IMR-90 (cell line): Measurements from ENCODE around the gene ENDOG. TPM values are rescaled to one million over a fixed set of nuclear protein-coding genes. Genes with fewer than 3 reads are reported as not detected.

Source experiments
- ATAC-seq: fragments of 200-7000 bp; cut with Tn5 transposase; 2 replicates; pipeline ENCODE4 v1.9.1; 2020; ENCODE audit warnings: low read depth, mild to moderate bottlenecking, moderate library complexity
- BruUV-seq: library from RNA; stranded (reverse); fragments of 400-500 nt; replicated peaks from 2 replicates; lab custom pipeline; 2021; lab: Mats Ljungman, UMichigan
- CTCF ChIA-PET: fragments of 300-600 bp; formaldehyde crosslinking; extraction: SDS; loops from one replicate; lab custom pipeline; 2021; ENCODE audit warnings: antibody characterized with exemption; lab: Yijun Ruan, JAX
- POLR2A ChIA-PET: fragments of 300-600 bp; sonication (Branson Sonifier 250); formaldehyde crosslinking; loops from one replicate; lab custom pipeline; 2022; ENCODE audit warnings: antibody characterized with exemption; ENCODE audit not compliant: unreplicated experiment; lab: Charles Lee
- DNase-seq: peaks from one replicate; pipeline ENCODE4 v3.0.0; 2013
- H2AFZ ChIP-seq: replicated peaks from 2 replicates; pipeline ENCODE3; 2013; ENCODE audit warnings: low read length, mild to moderate bottlenecking; ENCODE audit not compliant: poor library complexity
- H2AK5ac ChIP-seq: 2 replicates; pipeline ENCODE4 v1.6.1; 2013; ENCODE audit warnings: low read depth, low read length, inconsistent platforms
- H2AK9ac ChIP-seq: replicated peaks from 2 replicates; pipeline ENCODE3; 2013; ENCODE audit warnings: mild to moderate bottlenecking, low read depth, low read length, moderate library complexity; ENCODE audit not compliant: poor library complexity
- H2BK120ac ChIP-seq: 2 replicates; pipeline ENCODE4 v1.6.1; 2013; ENCODE audit warnings: low read depth, low read length, inconsistent platforms
- H2BK15ac ChIP-seq: 3 replicates; pipeline ENCODE4 v1.6.1; 2013; ENCODE audit warnings: low read depth, low read length, inconsistent platforms
- H2BK20ac ChIP-seq: 2 replicates; pipeline ENCODE4 v1.6.1; 2013; ENCODE audit warnings: low read depth, mild to moderate bottlenecking, inconsistent platforms, low read length, moderate library complexity
- H2BK5ac ChIP-seq: 2 replicates; pipeline ENCODE4 v1.6.1; 2013; ENCODE audit warnings: mild to moderate bottlenecking, low read depth, low read length, inconsistent platforms; ENCODE audit not compliant: poor library complexity, severe bottlenecking
- H3K14ac ChIP-seq: replicated peaks from 2 replicates; pipeline ENCODE4 v1.6.1; 2013; ENCODE audit warnings: low read depth, low read length, inconsistent platforms
- H3K18ac ChIP-seq: 2 replicates; pipeline ENCODE4 v1.6.1; 2013; ENCODE audit warnings: low read depth, low read length, control low read depth
- H3K23ac ChIP-seq: 2 replicates; pipeline ENCODE4 v1.6.1; 2013; ENCODE audit warnings: low read depth, low read length, inconsistent platforms
- H3K27ac ChIP-seq: 2 replicates; pipeline ENCODE4 v1.5.1; 2013; ENCODE audit warnings: mild to moderate bottlenecking, control low read depth, low read length; ENCODE audit not compliant: insufficient read depth
- H3K27me3 ChIP-seq: 2 replicates; pipeline ENCODE4 v1.6.1; 2013; ENCODE audit warnings: low read length; ENCODE audit not compliant: control insufficient read depth, insufficient read depth
- H3K36me3 ChIP-seq: 2 replicates; pipeline ENCODE4 v1.6.1; 2013; ENCODE audit warnings: low read length, mixed read lengths; ENCODE audit not compliant: control insufficient read depth, insufficient read depth
- H3K4ac ChIP-seq: 2 replicates; pipeline ENCODE4 v1.6.1; 2013; ENCODE audit warnings: low read depth, low read length, inconsistent platforms
- H3K4me1 ChIP-seq: 2 replicates; pipeline ENCODE4 v1.6.1; 2013; ENCODE audit warnings: low read length, mixed read lengths; ENCODE audit not compliant: control insufficient read depth, insufficient read depth
- H3K4me2 ChIP-seq: 2 replicates; pipeline ENCODE4 v1.6.1; 2013; ENCODE audit warnings: low read depth, mild to moderate bottlenecking, control low read depth, low read length, moderate library complexity
- H3K4me3 ChIP-seq: 2 replicates; pipeline ENCODE4 v1.5.1; 2013; ENCODE audit warnings: low read depth, mild to moderate bottlenecking, control low read depth, low read length, moderate library complexity; ENCODE audit not compliant: insufficient read depth
- H3K56ac ChIP-seq: 2 replicates; pipeline ENCODE4 v1.6.1; 2013; ENCODE audit warnings: low read length, inconsistent platforms; ENCODE audit not compliant: insufficient read depth; ENCODE audit errors: extremely low read depth
- H3K79me1 ChIP-seq, 2 experiments: 2 replicates each; pipeline ENCODE4 v1.6.1; 2013; ENCODE audit warnings: low read length in 2 of 2, inconsistent platforms in 1 of 2, low read depth in 1 of 2
- H3K9ac ChIP-seq: 2 replicates; pipeline ENCODE4 v1.6.1; 2013; ENCODE audit warnings: low read depth, low read length, control low read depth
- H3K9me1 ChIP-seq: 2 replicates; pipeline ENCODE4 v1.6.1; 2013; ENCODE audit warnings: low read length, inconsistent platforms; ENCODE audit not compliant: insufficient read depth
- H3K9me3 ChIP-seq: 2 replicates; pipeline ENCODE4 v1.6.1; 2013; ENCODE audit warnings: low read length; ENCODE audit not compliant: control insufficient read depth, insufficient read depth
- H4K20me1 ChIP-seq: 2 replicates; pipeline ENCODE4 v1.6.1; 2013; ENCODE audit warnings: low read length, inconsistent platforms; ENCODE audit not compliant: insufficient read depth
- H4K5ac ChIP-seq: 2 replicates; pipeline ENCODE4 v1.6.1; 2013; ENCODE audit warnings: mild to moderate bottlenecking, low read depth, low read length, control low read depth
- H4K8ac ChIP-seq, 2 experiments: 2 replicates each; pipeline ENCODE4 v1.6.1; 2013; ENCODE audit warnings: low read depth in 2 of 2, low read length in 2 of 2, control low read depth in 1 of 2, inconsistent platforms in 1 of 2
- H4K91ac ChIP-seq: 2 replicates; pipeline ENCODE4 v1.6.1; 2013; ENCODE audit warnings: low read depth, low read length, inconsistent platforms; ENCODE audit not compliant: insufficient read depth
- BHLHE40 ChIP-seq: fragments of 150-350 bp; IDR thresholded peaks from 2 replicates; pipeline ENCODE4 v1.6.1; 2016; ENCODE audit warnings: mild to moderate bottlenecking, low read depth, low read length
- CEBPB ChIP-seq: IDR thresholded peaks from 2 replicates; pipeline ENCODE4 v1.6.1; 2012; ENCODE audit warnings: low read depth, low read length, improper control_type of control experiment
- CHD1 ChIP-seq: IDR thresholded peaks from 2 replicates; pipeline ENCODE4 v1.6.1; 2012; ENCODE audit warnings: low read depth, low read length, improper control_type of control experiment
- CTCF ChIP-seq: conservative IDR thresholded peaks from 2 replicates; pipeline ENCODE4 v1.5.1; 2012; ENCODE audit warnings: mild to moderate bottlenecking, low read depth, low read length, improper control_type of control experiment
- ELK1 ChIP-seq: fragments of 150-350 bp; IDR thresholded peaks from 2 replicates; pipeline ENCODE4 v1.6.1; 2016; ENCODE audit warnings: low read depth, mild to moderate bottlenecking, low read length, moderate library complexity, borderline replicate concordance
- FOS ChIP-seq: fragments of 150-350 bp; IDR thresholded peaks from 2 replicates; pipeline ENCODE4 v1.6.1; 2016; ENCODE audit warnings: low read depth, low read length
- MAFK ChIP-seq: IDR thresholded peaks from 2 replicates; pipeline ENCODE4 v1.6.1; 2012; ENCODE audit warnings: low read depth, low read length, improper control_type of control experiment
- MAZ ChIP-seq: IDR thresholded peaks from 2 replicates; pipeline ENCODE4 v1.6.1; 2012; ENCODE audit warnings: low read depth, mild to moderate bottlenecking, low read length, improper control_type of control experiment, moderate library complexity, borderline replicate concordance
- MXI1 ChIP-seq: IDR thresholded peaks from 2 replicates; pipeline ENCODE4 v1.6.1; 2012; ENCODE audit warnings: low read depth, mild to moderate bottlenecking, low read length, moderate library complexity, borderline replicate concordance
- NFE2L2 ChIP-seq: fragments of 150-350 bp; IDR thresholded peaks from 2 replicates; pipeline ENCODE4 v1.6.1; 2016; ENCODE audit warnings: low read depth, mild to moderate bottlenecking, low read length
- POLR2A ChIP-seq: IDR thresholded peaks from 2 replicates; pipeline ENCODE4 v1.6.1; 2012; ENCODE audit warnings: mild to moderate bottlenecking, low read depth, low read length
- RAD21 ChIP-seq: IDR thresholded peaks from 2 replicates; pipeline ENCODE4 v1.6.1; 2012; ENCODE audit warnings: low read length, improper control_type of control experiment
- RCOR1 ChIP-seq: IDR thresholded peaks from 2 replicates; pipeline ENCODE4 v1.6.1; 2012; ENCODE audit warnings: mild to moderate bottlenecking, low read length, improper control_type of control experiment; ENCODE audit not compliant: insufficient replicate concordance
- RFX5 ChIP-seq: IDR thresholded peaks from 2 replicates; pipeline ENCODE4 v1.8.0; 2012; ENCODE audit warnings: low read depth, mild to moderate bottlenecking, low read length, moderate library complexity
- SMC3 ChIP-seq: fragments of 150-350 bp; IDR thresholded peaks from 2 replicates; pipeline ENCODE4 v1.6.1; 2016; ENCODE audit warnings: low read depth, mild to moderate bottlenecking, antibody characterized with exemption, low read length, moderate library complexity
- USF2 ChIP-seq: fragments of 150-350 bp; IDR thresholded peaks from 2 replicates; pipeline ENCODE4 v1.6.1; 2017; ENCODE audit warnings: mild to moderate bottlenecking, antibody characterized with exemption, low read length, low read depth
- WGBS, 2 experiments: methylation state at CpG; one replicate each; pipeline versions ENCODE4 v1.1.5 to v1.1.7; 2013; ENCODE audit warnings: missing lambda C conversion rate in 2 of 2; ENCODE audit not compliant: insufficient read length in 1 of 2; ENCODE audit errors: extremely low coverage in 2 of 2; 5-methylcytosine and 5-hydroxymethylcytosine counted together
- dilution Hi-C: fragments of 300-500 bp; cut with HindIII; formaldehyde crosslinking; loops from one replicate; pipeline ENCODE4 v1.14.3; 2018; ENCODE audit warnings: low sequenced_read_pairs; ENCODE audit not compliant: unreplicated experiment
- in situ Hi-C: fragments of 300-500 bp; cut with MboI; formaldehyde crosslinking; loops from 3 replicates; pipeline ENCODE4 v1.14.3; 2019; ENCODE audit warnings: low sequenced_read_pairs, inconsistent platforms, mixed read lengths
- intact Hi-C: fragments of 100-400 bp; cut with micrococcal nuclease; formaldehyde crosslinking; loops from 2 replicates; pipeline ENCODE4 v1.10.0; 2022
- polyA plus RNA-seq, 3 experiments: library from polyadenylated mRNA; depleted of rRNA; stranded (reverse); fragments of >200 nt; gene quantifications; 2 replicates each; pipeline ENCODE4 v1.2.3, GENCODE V29; 2012; ENCODE audit warnings: low replicate concordance in 1 of 3
- total RNA-seq: library from RNA; depleted of rRNA; stranded (reverse); fragments of >200 nt; gene quantifications from 2 replicates; pipeline ENCODE4 v1.2.3, GENCODE V29; 2012

Gene ENDOG
- total and polyA plus RNA-seq, 2 of the 4 experiments (the other 2 are of a cell fraction): 9.9 to 16.2 TPM

GRCh38 chr9:128862401-128862851, 44.1 kb downstream of the ENDOG start:
- WGBS, 2 experiments: 65% methylated on average over 2 of the region's 6 CpGs; no CpG with 5 or more reads in 1 of the 2 experiments
- H4K91ac ChIP-seq: no peak overlapping the region
- ATAC-seq (no peak), DNase-seq (no peak)
- H3K4me1 ChIP-seq: no peaks in the 10 kb centered on the region
- no peak overlapping the region for H3K56ac ChIP-seq
- no peak overlapping the region for H3K4me3 ChIP-seq
- no TSS peak for BruUV-seq
- 0 out of 2 replicates have a peak, but pooled peaks cover 3% of the 10 kb centered on the region for H3K9me1 ChIP-seq
- H3K18ac ChIP-seq: no peak overlapping the region
- no peak for TF ChIP-seq MAZ
- TF ChIP-seq CHD1: no peak
- TF ChIP-seq NFE2L2: no peak
- no peak for TF ChIP-seq ELK1
- no peak for TF ChIP-seq POLR2A
- TF ChIP-seq FOS: no peak
- TF ChIP-seq BHLHE40: no peak
- TF ChIP-seq SMC3: no peak
- TF ChIP-seq USF2: no peak
- TF ChIP-seq CTCF: no peak
- no peak for TF ChIP-seq CEBPB
- TF ChIP-seq RCOR1: no peak
- no peak for TF ChIP-seq RAD21
- no peak for TF ChIP-seq MXI1
- TF ChIP-seq RFX5: no peak
- TF ChIP-seq MAFK: no peak
- H3K9ac ChIP-seq: no peak overlapping the region
- H4K8ac ChIP-seq: no peak overlapping the region
- H3K4ac ChIP-seq: no peak overlapping the region
- no peak overlapping the region for H2AK9ac ChIP-seq
- no peak overlapping the region for H2BK120ac ChIP-seq
- intact Hi-C loops (loop anchor here (5.0 kb wide), 1 partner anchor 85 kb away; the partner anchor contains the start of genes DOLK and NUP188), in situ Hi-C loops (no loop called here), dilution Hi-C loops (no loop called here)
- peaks cover 11 to 35% of the 10 kb centered on the region in 2 experiments; a peak in 3 of 4 replicates for H3K79me1 ChIP-seq
- no peak overlapping the region for H3K27ac ChIP-seq
- no peak overlapping the region for H2AK5ac ChIP-seq
- no peak overlapping the region for H3K4me2 ChIP-seq
- H3K27me3 ChIP-seq: no peaks in the 10 kb centered on the region
- no peak overlapping the region for H3K14ac ChIP-seq
- H3K36me3 ChIP-seq: no peaks in the 10 kb centered on the region; the same call in 1 of the 2 replicates
- no peaks in the 10 kb centered on the region for H3K9me3 ChIP-seq
- H2AFZ ChIP-seq: no peak overlapping the region
- H2BK20ac ChIP-seq: no peak overlapping the region
- H4K20me1 ChIP-seq: no peaks in the 10 kb centered on the region
- ChIA-PET CTCF (interaction anchor here (1.3 kb wide), 1 partner anchor 66 kb away, joined by 3 read pairs; no protein-coding TSS in a partner anchor), POLR2A (no interaction called here)
- H3K23ac ChIP-seq: no peak overlapping the region
- no peak overlapping the region for H2BK5ac ChIP-seq
- no peak overlapping the region for H2BK15ac ChIP-seq
- H4K5ac ChIP-seq: no peak overlapping the region
